Measurements from ENCODE around the gene TSKU. TPM values are rescaled to one million over a fixed set of nuclear protein-coding genes. Genes with fewer than 3 reads are reported as not detected.
A peak's percentile ranks its signal among the peaks of the same experiment; 100 is the strongest.

The TSKU gene
- total and polyA plus RNA-seq, 9 of the 15 experiments (the other 6 are each of a cell fraction or from before 2014, with no cell fraction given), result 0.60 to 11.9 (median 8.4) TPM

DNA sequence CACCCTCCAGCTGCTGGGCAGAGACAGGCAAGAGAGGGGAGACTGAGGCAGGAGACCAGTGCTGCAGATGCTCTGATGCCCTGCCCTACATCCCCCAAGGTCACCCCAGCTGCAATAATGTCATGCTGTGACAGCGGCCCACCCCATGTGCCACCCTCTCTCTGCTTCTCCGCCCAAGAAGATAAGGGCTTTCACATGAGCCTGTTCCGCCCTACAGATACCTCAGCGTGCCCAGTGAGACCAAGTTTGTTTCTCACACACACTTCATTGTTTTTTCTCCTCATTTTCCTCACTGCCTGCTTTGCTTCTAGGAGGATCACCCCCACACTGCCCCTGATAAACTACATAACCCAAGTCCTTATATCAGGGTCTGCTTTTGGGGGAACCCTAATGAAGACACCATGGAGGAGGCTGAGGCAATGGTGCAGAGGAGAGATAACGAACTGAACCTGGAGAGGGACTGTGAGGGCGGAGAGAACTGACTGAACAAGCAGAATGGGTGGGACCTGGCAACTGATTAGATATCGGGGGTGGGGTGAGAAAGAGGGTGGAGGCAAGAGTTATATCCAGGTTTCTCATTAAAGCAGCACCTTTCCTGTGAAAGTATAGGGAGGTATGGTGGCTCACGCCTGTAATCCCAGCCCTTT, 37.5 kb upstream of the TSKU start:
- Histone ChIP-seq H3K36me3 (ENCODE audit: control insufficient read depth, insufficient read depth, low read length) (no peaks in the 10 kb centered on the region), H3K9ac (ENCODE audit: insufficient read depth in 1 of 2, low read depth in 2 of 2, low read length in 2 of 2) (peak overlapping the region; percentile 21 to 53; a peak in 3 of 4 replicates), H4K20me1 (replicated peaks; ENCODE audit: control insufficient read depth, insufficient read depth, low read length) (no peaks in the 10 kb centered on the region), H3K4me2 (ENCODE audit: insufficient read depth, low read length) (peak overlapping the region; percentile 87), H3K27me3 (ENCODE audit: control insufficient read depth in 2 of 2, insufficient read depth in 2 of 2, low read length in 2 of 2) (no peaks in the 10 kb centered on the region), H3K27ac (ENCODE audit: extremely low read depth, low read depth, low read length) (peak overlapping the region; percentile 83), H3K4me1 (replicated peaks in 1 of 2; ENCODE audit: control insufficient read depth in 2 of 2, insufficient read depth in 2 of 2, low read length in 2 of 2) (peaks cover 43 to 44% of the 10 kb centered on the region in 2 experiments; a peak in 4 of 5 replicates), H3K9me3 (replicated peaks; ENCODE audit: control insufficient read depth, insufficient read depth, low read depth, low read length) (0 out of 2 replicates have a peak, but pooled peaks cover 2% of the 10 kb centered on the region), H3K9me1 (ENCODE audit: control insufficient read depth, insufficient read depth, low read length) (no peaks in the 10 kb centered on the region), H3K79me2 (ENCODE audit: control insufficient read depth, insufficient read depth, low read length) (no peaks in the 10 kb centered on the region), H2AFZ (ENCODE audit: low read depth, low read length) (peak overlapping the region; percentile 92), H3K4me3 (no peak overlapping the region)
- no TSS peak for BruUV-seq (replicated peaks)
- intact Hi-C loops (cut with micrococcal nuclease), result no loop called here
- peak; percentile 90 to 95 (median 92) for DNase-seq (ENCODE audit: extremely low read depth in 1 of 4, low spot score in 3 of 4)
- ATAC-seq, result peak; percentile 93
- in situ Hi-C loops (cut with MboI), result no loop called here
- ChIA-PET CTCF (ENCODE audit: low intra/inter-chr PET ratio) (no interaction called here), POLR2A (interaction anchor here (1.6 kb wide), 1 partner anchor 16 kb away, joined by 4 read pairs; no protein-coding TSS in a partner anchor)
- WGBS (ENCODE audit: insufficient coverage, low coverage, missing lambda C conversion rate), result 2% methylated on average over 8 of the region's 8 CpGs
- peak; percentile 95 for FAIRE-seq
- no peak for TF ChIP-seq NR4A1 (CRISPR knock-in tag; IDR thresholded peaks at IDR 0.05)
- peak; percentile 31; the same call in 1 of the 2 replicates for TF ChIP-seq NR4A1 (tag; IDR thresholded peaks at IDR 0.05)
- no peak for TF ChIP-seq BCLAF1 (IDR thresholded peaks at IDR 0.05; ENCODE audit: borderline replicate concordance in 1 of 2, control insufficient read depth in 1 of 2, low read depth in 2 of 2, low read length in 1 of 2)
- TF ChIP-seq ZNF143 (CRISPR knock-in tag; IDR thresholded peaks at IDR 0.05), result no peak
- no peak for TF ChIP-seq BACH1 (tag; IDR thresholded peaks at IDR 0.05)
- no peak for TF ChIP-seq ELK3 (CRISPR knock-in tag; IDR thresholded peaks at IDR 0.05)
- TF ChIP-seq ZFP30 (CRISPR knock-in tag; IDR thresholded peaks at IDR 0.05; ENCODE audit: borderline replicate concordance), result no peak
- peak; percentile 73; the same call in 1 of the 2 replicates for TF ChIP-seq CREB3 (tag; conservative IDR thresholded peaks at IDR 0.05; ENCODE audit: low read depth)
- no peak for TF ChIP-seq ZNF57 (CRISPR knock-in tag; IDR thresholded peaks at IDR 0.05)
- TF ChIP-seq JUNB (CRISPR knock-in tag; conservative IDR thresholded peaks at IDR 0.05), result no peak
- no peak for TF ChIP-seq SMC3 (conservative IDR thresholded peaks at IDR 0.05; ENCODE audit: insufficient read depth, low read depth, low read length)
- no peak for TF ChIP-seq SLC30A9 (CRISPR knock-in tag; IDR thresholded peaks at IDR 0.05)
- peak; percentile 85 for TF ChIP-seq ZBTB2 (IDR thresholded peaks at IDR 0.05)
- TF ChIP-seq HLTF (IDR thresholded peaks at IDR 0.05), result no peak

All from K562 (cell line).